Fibroblast of skin of left biceps (primary cell): ENCODE data around the gene GSTA2.
"Not testable (repeated sequence)": the region's sequence is repeated elsewhere in the genome, so short reads cannot be mapped to it uniquely, and the experiment has no call there.

ENCODE experiments used
- DNase-seq, 2 experiments: peaks; one replicate each; pipeline ENCODE4 v3.0.0-alpha.2; 2013; ENCODE audit warnings: low read depth in 2 of 2

Gene GSTA2

GRCh38 chr6:52763322-52763916 lies at the start of gene GSTA2:
TSS of gene GSTA2 (minus strand) at chr6:52763475. CDS start at chr6:52757947, 5,528 bp downstream.
- not testable (repeated sequence) for DNase-seq

GRCh38 chr6:52809777-52810176 lies 46.5 kb upstream of the GSTA2 start:
- not testable (repeated sequence) for DNase-seq

GRCh38 chr6:52808660-52809059 lies 45.4 kb upstream of the GSTA2 start:
- DNase-seq = no peak

- DNase-seq = not testable (repeated sequence)
These were observed 40.5 kb upstream of the GSTA2 start, which contains the start of gene GSTA1 for GRCh38 chr6:52803668-52804255. TSS of gene GSTA1 (minus strand) at chr6:52803816. CDS start at chr6:52799267, 4,549 bp downstream.

- no peak for DNase-seq
These were observed 39.5 kb upstream of the GSTA2 start for GRCh38 chr6:52802806-52803205.

- DNase-seq = no peak
These were observed 38.0 kb upstream of the GSTA2 start for GRCh38 chr6:52801188-52801841.

- DNase-seq = peak in 1 of 2 experiments; percentile 33
These were observed 36.0 kb upstream of the GSTA2 start for GRCh38 chr6:52799272-52799671.

GRCh38 chr6:52794366-52794765 lies 31.1 kb upstream of the GSTA2 start:
- not testable (repeated sequence) for DNase-seq

GRCh38 chr6:52790861-52791260 lies 27.6 kb upstream of the GSTA2 start:
- no peak for DNase-seq

GRCh38 chr6:52789658-52790057 lies 26.4 kb upstream of the GSTA2 start:
- peak; percentile 2 to 11 for DNase-seq

GRCh38 chr6:52788478-52788877 lies 25.2 kb upstream of the GSTA2 start:
- no peak for DNase-seq

GRCh38 chr6:52787917-52788316 lies 24.6 kb upstream of the GSTA2 start:
- no peak for DNase-seq

GRCh38 chr6:52786249-52786956 lies 23.1 kb upstream of the GSTA2 start:
- no peak for DNase-seq

- not testable (repeated sequence) for DNase-seq
These were observed 19.5 kb upstream of the GSTA2 start for GRCh38 chr6:52782696-52783274.

GRCh38 chr6:52782209-52782608 lies 18.9 kb upstream of the GSTA2 start:
- DNase-seq = not testable (repeated sequence)

GRCh38 chr6:52779237-52779636 lies 16.0 kb upstream of the GSTA2 start:
- no peak for DNase-seq

GRCh38 chr6:52776711-52777351 lies 13.6 kb upstream of the GSTA2 start:
- not testable (repeated sequence) for DNase-seq

- DNase-seq = peak in 1 of 2 experiments; percentile 1
These were observed 6.1 kb upstream of the GSTA2 start for GRCh38 chr6:52769399-52769798.

- DNase-seq = not testable (repeated sequence)
These were observed 4.4 kb upstream of the GSTA2 start for GRCh38 chr6:52767658-52768057.

- DNase-seq = not testable (repeated sequence)
These were observed 1.4 kb downstream of the GSTA2 start for GRCh38 chr6:52761673-52762491.
